ENCODE measurements around the gene HSBP1L1.

DNA sequence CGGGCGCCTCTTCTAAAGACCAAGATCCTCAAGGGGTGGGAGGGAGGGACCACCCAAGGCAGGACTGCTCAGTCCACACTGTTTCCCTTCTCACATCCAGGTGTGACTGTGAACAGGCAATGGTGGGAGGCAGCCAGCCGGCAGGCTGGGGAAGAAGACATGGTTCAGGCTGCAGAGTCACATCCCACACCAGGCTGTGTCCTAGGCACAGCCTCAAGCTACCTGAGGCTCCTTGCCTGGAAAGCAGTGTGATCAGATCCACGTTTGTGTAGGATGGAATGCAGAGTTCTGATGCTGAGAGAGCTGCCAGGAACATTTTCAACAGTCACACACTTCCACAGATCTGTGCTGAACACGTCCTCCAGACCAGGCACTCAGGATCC, 29.4 kb upstream of the HSBP1L1 start:
- no peak for TF ChIP-seq POLR2A (IDR thresholded peaks at IDR 0.05)
- TF ChIP-seq, protein P1, sequence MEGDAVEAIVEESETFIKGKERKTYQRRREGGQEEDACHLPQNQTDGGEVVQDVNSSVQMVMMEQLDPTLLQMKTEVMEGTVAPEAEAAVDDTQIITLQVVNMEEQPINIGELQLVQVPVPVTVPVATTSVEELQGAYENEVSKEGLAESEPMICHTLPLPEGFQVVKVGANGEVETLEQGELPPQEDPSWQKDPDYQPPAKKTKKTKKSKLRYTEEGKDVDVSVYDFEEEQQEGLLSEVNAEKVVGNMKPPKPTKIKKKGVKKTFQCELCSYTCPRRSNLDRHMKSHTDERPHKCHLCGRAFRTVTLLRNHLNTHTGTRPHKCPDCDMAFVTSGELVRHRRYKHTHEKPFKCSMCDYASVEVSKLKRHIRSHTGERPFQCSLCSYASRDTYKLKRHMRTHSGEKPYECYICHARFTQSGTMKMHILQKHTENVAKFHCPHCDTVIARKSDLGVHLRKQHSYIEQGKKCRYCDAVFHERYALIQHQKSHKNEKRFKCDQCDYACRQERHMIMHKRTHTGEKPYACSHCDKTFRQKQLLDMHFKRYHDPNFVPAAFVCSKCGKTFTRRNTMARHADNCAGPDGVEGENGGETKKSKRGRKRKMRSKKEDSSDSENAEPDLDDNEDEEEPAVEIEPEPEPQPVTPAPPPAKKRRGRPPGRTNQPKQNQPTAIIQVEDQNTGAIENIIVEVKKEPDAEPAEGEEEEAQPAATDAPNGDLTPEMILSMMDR (IDR thresholded peaks at IDR 0.05): no peak

Data from thyroid gland (tissue), 4 donors.